Right atrium auricular region (tissue), 2 donors: ENCODE results near the gene ZNF646. TPM values are rescaled to one million over a fixed set of nuclear protein-coding genes. Genes with fewer than 3 reads are reported as not detected.

ENCODE experiments used
- DNase-seq: peaks from one replicate; pipeline ENCODE4 v3.0.0-alpha.2; 2019; ENCODE audit warnings: low spot score
- H3K27ac ChIP-seq, 2 donors: fragments of 200-600 bp; sonication (generic); 1 replicate in 1 of 2; 2 replicates in 1 of 2; pipeline ENCODE4 v1.5.1; 2016 to 2019
- H3K27me3 ChIP-seq, 2 donors: fragments of 200-600 bp; sonication (generic); one replicate each; pipeline versions ENCODE4 v1.5.1 to v1.6.0; 2017 to 2019
- H3K36me3 ChIP-seq: fragments of 200-600 bp; sonication (generic); one replicate; pipeline ENCODE4 v1.5.1; 2016
- H3K4me1 ChIP-seq, 2 donors: fragments of 200-600 bp; sonication (generic); one replicate each; pipeline versions ENCODE4 v1.5.1 to v1.6.0; 2017 to 2019
- H3K4me3 ChIP-seq, 2 donors: fragments of 200-600 bp; sonication (generic); 1 replicate in 1 of 2; 2 replicates in 1 of 2; pipeline ENCODE4 v1.5.1; 2017 to 2019; ENCODE audit warnings: mild to moderate bottlenecking in 1 of 2, moderate library complexity in 1 of 2
- H3K9me3 ChIP-seq, 2 donors: fragments of 200-600 bp; sonication (generic); one replicate each; pipeline ENCODE4 v1.5.1; 2019
- total RNA-seq, 2 donors: library from RNA; depleted of rRNA; stranded (reverse); fragments of >200 nt; gene quantifications; one replicate each; pipeline ENCODE4 v1.1.0, GENCODE V29; 2016
- TF ChIP-seq, protein P1 (sequence below), 2 donors: fragments of 200-600 bp; sonication (generic); IDR thresholded peaks; one replicate each; pipeline ENCODE4 v1.5.1; 2019; ENCODE audit warnings: antibody characterized with exemption in 2 of 2

Gene ZNF646
- total RNA-seq, 2 donors from 2014 or later: 6.2 to 10.8 TPM

DNA sequence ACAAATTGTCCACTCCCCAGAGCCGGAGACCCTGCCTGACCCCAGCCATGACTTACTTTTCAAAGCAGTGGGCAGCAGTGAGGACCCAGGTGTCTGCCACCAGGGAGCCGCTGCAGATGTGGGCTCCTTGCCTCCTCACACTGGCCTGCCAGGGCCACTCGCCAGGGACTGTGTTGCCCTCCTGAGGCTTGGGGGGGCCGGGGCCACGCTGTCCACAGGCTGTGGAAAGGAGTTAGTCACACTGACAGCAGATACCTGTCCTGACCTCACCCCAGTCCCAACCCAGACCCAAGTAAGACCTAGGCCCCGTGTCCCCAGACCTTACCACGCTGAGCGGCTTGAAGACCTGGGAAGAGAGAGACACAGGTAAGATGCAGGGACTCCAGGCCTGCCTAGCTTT, 13.3 kb downstream of the ZNF646 start:
- no peak for DNase-seq
- peaks cover 33% of the 10 kb centered on the region for H3K36me3 ChIP-seq

DNA sequence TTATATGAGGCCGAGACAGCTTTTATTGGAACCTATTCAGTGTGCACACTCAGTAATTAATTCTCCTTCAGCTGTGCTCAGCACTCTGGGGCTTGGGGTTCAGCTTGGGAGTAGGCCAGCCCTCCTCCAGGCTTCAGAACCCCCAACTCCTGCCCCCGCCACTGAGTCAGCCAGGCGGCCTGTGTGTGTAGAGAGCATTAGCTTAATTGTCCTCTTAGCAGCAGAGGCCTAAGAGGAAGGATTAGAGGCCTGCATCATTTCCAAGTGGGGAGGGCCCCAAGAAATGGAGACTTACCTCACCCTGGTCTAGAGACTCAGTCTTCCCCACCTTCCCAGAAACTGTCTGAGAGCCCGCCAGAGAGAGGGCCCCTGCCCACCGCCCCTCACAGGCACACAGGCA, 13.7 kb downstream of the ZNF646 start:
- DNase-seq: no peak
- Histone ChIP-seq H3K36me3 (peaks cover 28% of the 10 kb centered on the region), H3K27ac (no peak overlapping the region), H3K4me1 (peaks cover 0 to 4% of the 10 kb centered on the region in 2 donors), H3K9me3 (no peaks in the 10 kb centered on the region), H3K27me3 (no peaks in the 10 kb centered on the region), H3K4me3 (no peak overlapping the region)
- TF ChIP-seq, protein P1, sequence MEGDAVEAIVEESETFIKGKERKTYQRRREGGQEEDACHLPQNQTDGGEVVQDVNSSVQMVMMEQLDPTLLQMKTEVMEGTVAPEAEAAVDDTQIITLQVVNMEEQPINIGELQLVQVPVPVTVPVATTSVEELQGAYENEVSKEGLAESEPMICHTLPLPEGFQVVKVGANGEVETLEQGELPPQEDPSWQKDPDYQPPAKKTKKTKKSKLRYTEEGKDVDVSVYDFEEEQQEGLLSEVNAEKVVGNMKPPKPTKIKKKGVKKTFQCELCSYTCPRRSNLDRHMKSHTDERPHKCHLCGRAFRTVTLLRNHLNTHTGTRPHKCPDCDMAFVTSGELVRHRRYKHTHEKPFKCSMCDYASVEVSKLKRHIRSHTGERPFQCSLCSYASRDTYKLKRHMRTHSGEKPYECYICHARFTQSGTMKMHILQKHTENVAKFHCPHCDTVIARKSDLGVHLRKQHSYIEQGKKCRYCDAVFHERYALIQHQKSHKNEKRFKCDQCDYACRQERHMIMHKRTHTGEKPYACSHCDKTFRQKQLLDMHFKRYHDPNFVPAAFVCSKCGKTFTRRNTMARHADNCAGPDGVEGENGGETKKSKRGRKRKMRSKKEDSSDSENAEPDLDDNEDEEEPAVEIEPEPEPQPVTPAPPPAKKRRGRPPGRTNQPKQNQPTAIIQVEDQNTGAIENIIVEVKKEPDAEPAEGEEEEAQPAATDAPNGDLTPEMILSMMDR (IDR thresholded peaks at IDR 0.05): no peak

More for the DNA sequence above, 13.3 kb downstream of the ZNF646 start:
- Histone ChIP-seq H3K27me3 (no peaks in the 10 kb centered on the region), H3K9me3 (no peaks in the 10 kb centered on the region), H3K27ac (no peak overlapping the region), H3K4me3 (no peak overlapping the region), H3K4me1 (no peaks in the 10 kb centered on the region)
- TF ChIP-seq, protein P1 (IDR thresholded peaks at IDR 0.05): no peak

DNA sequence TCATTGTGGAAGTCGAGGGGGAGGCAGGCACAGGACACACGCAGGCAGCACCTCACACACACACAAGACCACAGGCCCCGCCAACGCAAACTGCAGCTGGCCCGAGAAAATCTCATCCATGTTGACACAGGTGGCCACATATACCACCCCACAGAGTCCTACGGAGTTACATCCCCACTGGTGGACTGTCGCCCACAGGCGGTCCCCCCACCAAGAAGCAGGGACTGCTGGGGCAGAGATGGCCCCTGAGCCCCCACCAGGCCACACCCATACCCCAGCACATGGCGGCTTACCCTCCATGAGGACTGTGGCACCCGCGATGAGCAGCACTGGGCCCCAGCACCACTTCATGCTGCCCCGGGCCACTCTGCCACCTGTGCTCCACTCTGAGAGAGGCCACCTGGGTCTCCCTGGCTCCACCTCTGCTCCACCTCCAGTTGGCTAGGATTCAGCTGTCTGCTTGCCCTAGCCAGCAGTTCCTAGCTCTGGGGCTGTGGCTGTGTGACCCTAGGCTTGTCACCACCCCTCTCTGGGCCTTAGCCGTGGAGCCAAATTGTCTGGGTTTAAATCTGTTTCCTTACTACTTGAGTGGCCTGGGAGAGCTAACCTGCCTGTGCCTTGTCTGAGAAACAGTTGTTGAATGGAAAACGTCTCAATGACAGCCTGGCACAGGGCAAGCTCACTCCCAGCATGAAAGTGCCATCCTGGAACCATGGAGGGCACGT, 14.4 kb downstream of the ZNF646 start, which contains the start of gene PRSS53:
Gene PRSS53 (minus strand): TSS at position 485 of the 725 bp plus-strand sequence. CDS start 134 bp downstream, at position 351.
- Histone ChIP-seq H3K27ac (no peak within 1 kb of the TSS), H3K36me3 (peaks cover 22% of the 10 kb centered on the region), H3K4me1 (peaks cover 0 to 11% of the 10 kb centered on the region in 2 donors), H3K27me3 (no peaks in the 10 kb centered on the region), H3K4me3 (no peak within 1 kb of the TSS), H3K9me3 (no peaks in the 10 kb centered on the region)
- no peak for DNase-seq
- TF ChIP-seq, protein P1 (IDR thresholded peaks at IDR 0.05): no peak

DNA sequence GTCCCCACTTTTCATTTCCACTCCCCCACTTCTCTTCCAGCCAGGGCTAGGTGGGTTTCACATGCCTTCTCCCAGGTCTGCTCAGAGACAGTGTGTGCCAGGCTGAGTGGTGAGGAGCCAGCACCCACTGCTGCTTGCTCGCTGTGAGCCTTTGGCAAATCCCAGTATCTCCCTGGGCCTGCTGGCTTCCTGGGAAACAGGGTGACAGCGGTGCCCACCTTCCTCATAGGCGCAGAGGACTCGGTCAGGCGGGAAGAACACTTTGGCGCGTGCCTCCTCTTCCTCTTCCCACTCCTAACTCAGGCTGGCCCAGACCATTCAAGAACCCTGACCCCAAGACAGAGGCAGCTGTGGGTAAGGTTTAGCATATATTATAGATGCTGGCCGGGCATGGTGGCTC, 15.0 kb downstream of the ZNF646 start:
- no peaks in the 10 kb centered on the region for H3K27me3 ChIP-seq
- no peaks in the 10 kb centered on the region for H3K9me3 ChIP-seq
- no peak for DNase-seq
- peaks cover 0 to 16% of the 10 kb centered on the region in 2 donors for H3K4me1 ChIP-seq
- peaks cover 16% of the 10 kb centered on the region for H3K36me3 ChIP-seq
- H3K27ac ChIP-seq: no peak overlapping the region
- H3K4me3 ChIP-seq: no peak overlapping the region
- TF ChIP-seq, protein P1 (IDR thresholded peaks at IDR 0.05): no peak

DNA sequence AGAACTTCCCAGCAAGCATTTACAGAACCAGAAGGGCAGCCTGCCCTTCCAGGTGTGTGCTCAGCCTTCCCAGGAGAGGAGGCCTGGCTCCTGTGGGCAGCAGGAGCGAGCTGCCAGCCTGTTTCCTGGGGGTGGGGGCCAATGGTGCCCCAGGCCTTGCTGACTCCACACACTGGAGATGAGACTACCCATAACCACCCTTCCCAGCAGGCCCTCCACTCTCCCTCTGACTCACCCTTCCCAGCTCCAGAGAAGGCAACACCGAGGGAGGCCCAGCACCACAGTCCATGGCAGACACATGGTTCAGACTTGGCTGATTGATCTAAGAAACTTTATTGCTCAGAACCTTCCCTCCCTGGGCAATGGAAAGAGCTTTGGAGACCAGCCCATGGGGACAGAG, 16.3 kb downstream of the ZNF646 start:
- H3K36me3 ChIP-seq: peaks cover 15% of the 10 kb centered on the region
- peaks cover 0 to 23% of the 10 kb centered on the region in 2 donors for H3K4me1 ChIP-seq
- TF ChIP-seq, protein P1 (IDR thresholded peaks at IDR 0.05): no peak
- no peaks in the 10 kb centered on the region for H3K27me3 ChIP-seq
- H3K27ac ChIP-seq: no peak overlapping the region
- no peak overlapping the region for H3K4me3 ChIP-seq
- H3K9me3 ChIP-seq: no peaks in the 10 kb centered on the region
- DNase-seq: no peak
